Right ventricle myocardium inferior (tissue), 1 donor: ENCODE measurements around the gene SUSD1. TPM values are rescaled to one million over a fixed set of nuclear protein-coding genes. Genes with fewer than 3 reads are reported as not detected.

ENCODE experiments used
- ATAC-seq: fragments of 200-7000 bp; cut with Tn5 transposase; one replicate; pipeline ENCODE4 v1.9.1; 2020; ENCODE audit warnings: mild to moderate bottlenecking, moderate library complexity
- DNase-seq: peaks from one replicate; pipeline ENCODE4 v3.0.0; 2021; ENCODE audit errors: missing footprints
- intact Hi-C: fragments of 100-400 bp; cut with DNase I; formaldehyde crosslinking; loops from one replicate; pipeline ENCODE4 v1.11.0; 2022
- total RNA-seq: library from RNA; stranded (reverse); fragmentation: NEBNext Ultra II Directional; extraction: Animal tissue kit (Norgen Biotek cat#: 25700); gene quantifications from one replicate; pipeline ENCODE4 v1.2.1, GENCODE V29; 2021
- donor health status: DM: no; HTN: yes; CAD: no; lungs with severe emphysema.

Gene SUSD1
- total RNA-seq, 1 donor from 2014 or later, result 8.1 TPM

- intact Hi-C loops, result no loop called here
- ATAC-seq, result peak; percentile 87
- no peak for DNase-seq
These were observed 162.8 kb downstream of the SUSD1 start for GRCh38 chr9:112012026-112012902.

DNA sequence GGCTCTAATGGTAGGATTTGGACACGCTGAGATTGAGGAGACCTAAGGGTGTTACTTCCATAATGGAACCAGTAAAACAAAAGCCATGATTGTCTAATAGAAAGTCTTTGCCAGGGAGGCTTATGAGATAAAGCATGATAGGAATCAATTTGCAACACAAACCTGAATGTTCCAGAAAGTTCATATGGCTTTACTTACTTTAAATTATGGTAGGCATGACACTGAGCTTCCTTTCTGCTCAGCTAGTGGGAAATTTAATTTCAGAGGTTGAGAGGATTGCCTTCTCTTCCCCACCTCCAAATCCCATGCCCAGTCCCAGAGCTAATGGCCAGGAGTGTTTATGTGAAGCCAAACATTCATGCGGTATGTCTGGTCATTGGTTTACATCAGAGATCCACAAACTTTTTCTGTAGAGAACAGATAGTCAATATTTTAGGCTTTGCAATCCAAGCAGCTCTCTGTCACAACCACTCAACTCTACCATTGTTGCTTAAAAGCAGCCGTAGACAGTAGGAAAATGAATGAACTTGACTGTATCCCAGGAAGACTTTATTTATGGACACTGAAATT, 164.0 kb downstream of the SUSD1 start:
- DNase-seq (no peak), ATAC-seq (no peak)
- intact Hi-C loops, result no loop called here

- intact Hi-C loops, result no loop called here
These were observed 164.6 kb downstream of the SUSD1 start for GRCh38 chr9:112010537-112010936.

GRCh38 chr9:112009656-112010055, 165.4 kb downstream of the SUSD1 start:
- no peak for DNase-seq
- intact Hi-C loops, result no loop called here
- ATAC-seq, result no peak

More at GRCh38 chr9:112010537-112010936, 164.6 kb downstream of the SUSD1 start:
- ATAC-seq (no peak), DNase-seq (no peak)

- ATAC-seq, result no peak
- DNase-seq, result no peak
- intact Hi-C loops, result no loop called here
These were observed 167.4 kb downstream of the SUSD1 start for GRCh38 chr9:112007575-112008240.

DNA sequence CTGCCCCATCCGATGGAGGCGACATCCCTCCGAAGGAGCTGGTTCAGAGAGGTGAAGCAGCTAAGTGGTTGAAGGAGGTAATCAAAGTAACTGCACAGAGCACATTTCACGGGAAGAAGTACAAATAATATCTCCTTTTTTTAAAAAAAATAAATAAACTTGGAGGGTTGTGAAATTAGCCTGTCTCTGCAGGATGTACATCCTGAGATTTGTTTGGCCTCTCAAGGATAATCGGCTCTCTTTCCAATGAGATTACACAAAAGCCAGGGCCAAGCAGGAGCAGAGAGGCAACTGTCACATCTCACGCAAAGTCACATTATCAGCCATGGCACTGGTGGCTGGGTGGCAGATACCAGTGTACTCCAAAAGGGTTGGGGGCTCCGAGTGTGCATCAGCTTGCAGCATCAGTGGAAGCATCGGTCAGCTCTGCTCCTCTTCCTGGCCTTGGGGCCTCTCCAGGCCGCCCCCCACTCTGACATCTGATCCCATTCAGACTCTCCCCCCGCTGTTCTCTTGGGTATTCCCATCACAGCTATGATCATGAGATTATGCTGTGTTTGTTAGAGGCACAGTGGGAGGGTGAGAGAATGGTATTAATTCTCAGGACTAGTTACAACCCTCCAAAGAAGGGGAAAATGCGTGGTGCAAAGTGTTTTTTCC, 168.6 kb downstream of the SUSD1 start:
- intact Hi-C loops, result no loop called here
- DNase-seq, result no peak
- ATAC-seq, result no peak

DNA sequence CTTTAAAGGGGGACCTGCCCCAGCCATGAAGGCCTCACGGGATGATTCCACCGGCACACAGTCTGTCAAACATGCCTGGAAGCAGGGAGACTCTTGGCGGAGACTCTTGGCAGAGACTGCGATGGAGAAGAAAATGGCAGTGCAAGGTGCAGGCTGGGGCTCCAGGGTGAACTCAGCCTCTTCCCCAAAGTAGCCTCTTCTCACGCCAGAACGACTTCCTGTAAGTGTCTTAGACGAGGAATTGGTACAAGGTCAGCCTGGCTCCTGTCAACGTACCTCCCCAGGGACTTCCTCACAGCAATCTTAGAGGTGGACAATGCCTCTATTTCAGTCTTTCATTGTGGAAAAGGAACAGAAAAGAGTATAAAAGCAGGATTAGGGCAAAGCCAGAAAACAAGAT, 169.2 kb downstream of the SUSD1 start:
- no peak for ATAC-seq
- intact Hi-C loops, result no loop called here
- DNase-seq, result no peak

DNA sequence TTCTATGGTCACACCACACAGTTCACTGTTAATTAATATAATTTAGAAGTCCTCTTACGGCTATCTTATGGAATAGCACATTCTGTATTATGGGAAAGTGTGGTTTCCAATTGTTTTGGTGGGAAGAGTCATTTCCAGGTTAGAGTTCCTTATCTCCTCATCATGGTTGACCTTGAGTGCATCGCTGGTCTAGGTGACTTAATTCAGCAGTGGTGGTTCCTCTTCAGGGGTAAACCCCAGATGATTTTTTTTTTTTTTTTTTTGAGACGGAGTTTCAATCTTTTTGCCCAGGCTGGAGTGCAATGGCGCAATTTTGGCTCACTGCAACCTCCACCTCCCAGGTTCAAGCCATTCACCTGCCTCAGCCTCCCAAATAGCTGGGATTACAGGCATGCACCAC, 171.6 kb downstream of the SUSD1 start:
- intact Hi-C loops, result no loop called here
- DNase-seq (no peak), ATAC-seq (no peak)

DNA sequence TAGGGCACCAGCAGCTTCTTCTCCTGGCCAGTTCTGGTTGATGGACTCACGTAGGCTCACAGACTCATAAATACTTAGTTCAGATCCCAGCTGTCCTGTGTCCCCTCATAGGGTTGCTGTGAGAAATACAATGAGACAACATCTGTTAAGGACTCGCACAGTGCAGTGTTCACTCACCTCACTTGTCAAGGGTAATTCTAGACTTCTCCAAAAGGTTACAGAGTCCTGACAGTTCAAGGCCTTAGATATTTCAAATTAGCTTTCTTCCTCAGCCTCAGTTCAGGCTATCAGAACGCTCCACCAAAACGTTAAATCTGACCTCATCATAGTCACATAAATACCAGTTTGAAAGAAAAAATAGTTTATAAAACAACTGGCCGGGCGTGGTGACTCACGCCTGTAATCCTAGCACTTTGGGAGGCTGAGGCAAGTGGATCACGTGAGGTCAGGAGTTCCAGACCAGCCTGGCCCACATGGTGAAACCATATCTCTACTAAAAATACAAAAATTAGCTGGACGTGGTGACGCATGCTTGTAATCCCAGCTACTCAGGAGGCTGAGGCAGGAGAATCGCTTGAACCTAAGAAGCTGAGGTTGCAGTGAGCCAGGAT, 172.1 kb downstream of the SUSD1 start:
- ATAC-seq (no peak), DNase-seq (no peak)
- intact Hi-C loops, result no loop called here

DNA sequence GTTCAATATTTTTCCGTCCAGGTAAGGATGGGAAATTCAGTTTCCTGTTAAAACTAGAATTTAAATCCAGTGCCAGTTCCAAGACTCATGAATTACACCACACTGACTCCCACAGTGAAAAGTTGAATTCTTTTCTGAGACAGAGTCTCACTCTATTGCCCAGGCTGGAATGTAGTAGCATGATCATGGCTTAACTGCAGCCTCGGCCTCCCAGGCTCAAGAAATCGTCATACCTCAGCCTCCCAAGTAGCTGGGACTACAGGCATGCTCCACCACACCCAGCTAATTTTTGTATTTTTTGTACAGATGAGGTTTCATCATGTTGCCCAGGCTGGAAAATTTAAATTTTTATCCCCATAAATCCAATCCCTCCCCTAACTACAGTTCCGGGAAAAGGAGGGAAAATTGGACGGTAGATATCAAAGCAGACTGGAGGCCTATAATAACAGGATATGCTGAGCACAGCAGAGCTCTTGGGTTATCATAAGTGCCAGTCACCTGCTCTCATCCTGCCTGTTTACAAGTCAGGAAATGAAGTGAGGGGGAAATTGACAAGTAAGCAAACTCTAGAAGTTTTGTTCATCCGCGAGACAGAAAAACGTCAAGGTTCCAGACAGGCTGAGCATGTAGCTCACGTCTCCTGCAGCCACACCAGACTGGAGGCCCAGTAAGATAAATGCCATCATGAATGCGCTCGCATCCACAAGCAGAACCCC, 172.8 kb downstream of the SUSD1 start:
- intact Hi-C loops, result no loop called here
- no peak for ATAC-seq
- no peak for DNase-seq

- intact Hi-C loops, result no loop called here
- DNase-seq (no peak), ATAC-seq (no peak)
These were observed 174.4 kb downstream of the SUSD1 start for GRCh38 chr9:112000743-112001142.

DNA sequence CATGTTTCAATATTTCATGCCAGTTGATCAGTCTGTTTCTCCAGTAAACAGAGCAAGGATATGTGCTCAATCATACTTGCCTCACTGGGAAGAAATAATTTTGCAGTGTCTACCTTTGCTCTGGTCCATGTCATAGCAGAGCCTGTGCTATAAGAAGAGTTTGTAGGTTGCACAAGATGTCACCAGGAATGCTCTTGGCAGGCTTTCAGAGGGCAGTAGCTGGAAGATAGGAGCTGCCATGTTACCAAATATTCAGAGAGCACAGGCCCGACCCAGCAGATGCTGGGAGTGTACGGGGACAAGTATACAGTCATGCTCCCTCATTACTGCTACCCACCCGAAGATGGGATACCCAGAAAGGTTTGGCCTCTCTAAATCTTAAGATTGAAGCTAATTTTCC, 175.8 kb downstream of the SUSD1 start:
- intact Hi-C loops, result no loop called here
- ATAC-seq, result peak; percentile 34
- DNase-seq, result no peak

- no peak for ATAC-seq
- intact Hi-C loops, result no loop called here
- DNase-seq, result no peak
These were observed 177.3 kb downstream of the SUSD1 start for GRCh38 chr9:111997831-111998230.

DNA sequence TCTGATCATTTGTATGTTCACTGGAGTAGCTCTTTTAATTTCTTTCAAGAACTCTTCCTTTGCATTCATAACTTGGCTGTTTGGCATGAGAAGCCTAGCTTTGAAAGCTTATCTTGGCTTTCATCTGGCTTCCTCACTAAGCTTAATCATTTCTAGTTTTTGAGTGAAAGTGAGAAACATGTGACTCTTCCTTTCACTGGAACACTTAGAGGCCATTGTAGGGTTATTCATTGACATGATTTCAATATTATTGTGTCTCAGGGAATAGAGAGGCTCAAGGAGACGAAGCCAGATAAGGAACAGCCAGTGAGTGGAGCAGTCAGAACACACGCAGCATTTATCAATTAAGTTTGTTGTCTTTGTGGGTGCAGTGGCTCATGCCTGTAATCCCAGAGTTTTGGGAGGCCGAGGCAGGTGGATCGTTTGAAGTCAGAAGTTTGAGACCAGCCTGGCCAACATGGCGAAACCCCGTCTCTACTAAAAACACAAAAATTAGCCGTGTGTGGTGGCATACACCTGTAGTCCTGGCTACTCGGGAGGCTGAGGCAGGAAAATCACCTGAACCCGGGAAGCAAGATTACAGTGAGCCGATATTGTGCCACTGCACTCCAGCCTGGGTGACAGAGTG, 180.2 kb downstream of the SUSD1 start:
- intact Hi-C loops, result no loop called here

GRCh38 chr9:111993319-111993718, 181.8 kb downstream of the SUSD1 start:
- ATAC-seq, result no peak
- intact Hi-C loops, result no loop called here
- DNase-seq, result no peak

More for the DNA sequence above, 180.2 kb downstream of the SUSD1 start:
- ATAC-seq (no peak), DNase-seq (no peak)

DNA sequence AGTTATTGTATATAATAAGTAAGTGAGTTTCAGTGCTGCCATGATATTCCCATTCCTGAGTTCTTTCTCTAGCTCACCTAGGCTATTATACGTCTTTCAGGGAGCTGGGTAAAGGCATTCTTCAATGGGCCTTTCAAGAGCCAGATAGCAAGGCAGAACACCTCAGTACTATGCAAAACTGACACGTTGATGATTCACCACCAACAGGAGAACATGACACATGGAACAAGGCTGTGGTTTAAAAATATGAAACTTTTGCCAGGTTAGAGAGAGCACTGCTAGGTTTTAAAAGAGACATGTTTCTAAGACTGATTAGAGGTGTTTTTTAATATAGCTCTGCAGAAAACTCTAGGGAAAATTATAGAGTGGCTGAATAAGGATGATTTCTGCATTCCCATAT, 182.6 kb downstream of the SUSD1 start:
- ATAC-seq (no peak), DNase-seq (no peak)
- intact Hi-C loops, result no loop called here

GRCh38 chr9:111991179-111991578, 183.9 kb downstream of the SUSD1 start:
- intact Hi-C loops, result no loop called here
- ATAC-seq (no peak), DNase-seq (no peak)
